ENCODE results near the gene XPO5.

Gene XPO5

DNA sequence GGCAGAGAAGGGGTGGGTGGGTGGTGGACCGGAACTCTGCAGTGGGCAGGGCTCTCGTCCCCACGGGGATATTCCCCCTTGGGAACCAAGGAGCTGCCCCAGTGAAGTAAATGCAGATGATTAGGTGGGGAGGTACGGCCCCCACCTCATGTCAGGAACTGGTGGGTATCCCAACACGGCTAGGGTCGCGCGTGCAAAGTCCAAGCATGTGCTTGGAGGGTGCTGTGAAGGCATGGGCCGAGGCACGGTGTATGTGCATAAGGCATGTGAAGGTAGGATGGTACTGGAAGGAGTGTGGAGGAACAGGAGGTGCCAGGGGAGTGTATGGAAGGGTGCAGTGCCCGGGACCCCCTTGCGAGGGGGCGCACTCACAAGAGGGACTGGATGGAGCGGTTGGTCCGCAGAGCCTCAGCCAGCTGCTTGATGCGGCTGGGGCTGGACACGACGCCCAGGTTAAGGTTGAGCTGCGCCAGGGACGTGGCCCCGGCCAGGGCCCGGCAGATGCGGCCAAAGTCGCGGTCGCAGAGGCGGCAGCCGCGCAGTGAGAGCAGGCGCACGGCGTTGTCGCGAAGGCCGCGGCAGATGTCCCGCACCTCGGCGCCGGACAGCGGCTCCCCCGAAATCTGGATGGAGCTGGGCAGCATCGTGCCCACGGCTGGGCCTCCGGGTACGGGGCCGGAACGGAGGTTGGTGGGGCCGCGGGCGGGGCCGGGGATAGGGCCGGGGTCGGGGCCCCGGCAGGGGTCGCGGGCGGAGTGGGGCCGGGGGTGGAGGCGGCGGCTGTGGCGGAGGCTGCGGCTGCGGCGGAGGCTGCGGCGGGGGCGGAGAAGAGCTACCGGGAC lies 66.5 kb downstream of the XPO5 start:
- peak overlapping the region; percentile 52 for H3K4me3 ChIP-seq (ENCODE audit: low read length)
- DNase-seq (ENCODE audit: low read depth): no peak
- TF ChIP-seq, protein P1, sequence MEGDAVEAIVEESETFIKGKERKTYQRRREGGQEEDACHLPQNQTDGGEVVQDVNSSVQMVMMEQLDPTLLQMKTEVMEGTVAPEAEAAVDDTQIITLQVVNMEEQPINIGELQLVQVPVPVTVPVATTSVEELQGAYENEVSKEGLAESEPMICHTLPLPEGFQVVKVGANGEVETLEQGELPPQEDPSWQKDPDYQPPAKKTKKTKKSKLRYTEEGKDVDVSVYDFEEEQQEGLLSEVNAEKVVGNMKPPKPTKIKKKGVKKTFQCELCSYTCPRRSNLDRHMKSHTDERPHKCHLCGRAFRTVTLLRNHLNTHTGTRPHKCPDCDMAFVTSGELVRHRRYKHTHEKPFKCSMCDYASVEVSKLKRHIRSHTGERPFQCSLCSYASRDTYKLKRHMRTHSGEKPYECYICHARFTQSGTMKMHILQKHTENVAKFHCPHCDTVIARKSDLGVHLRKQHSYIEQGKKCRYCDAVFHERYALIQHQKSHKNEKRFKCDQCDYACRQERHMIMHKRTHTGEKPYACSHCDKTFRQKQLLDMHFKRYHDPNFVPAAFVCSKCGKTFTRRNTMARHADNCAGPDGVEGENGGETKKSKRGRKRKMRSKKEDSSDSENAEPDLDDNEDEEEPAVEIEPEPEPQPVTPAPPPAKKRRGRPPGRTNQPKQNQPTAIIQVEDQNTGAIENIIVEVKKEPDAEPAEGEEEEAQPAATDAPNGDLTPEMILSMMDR (conservative IDR thresholded peaks at IDR 0.05; ENCODE audit: low read length): no peak

DNA sequence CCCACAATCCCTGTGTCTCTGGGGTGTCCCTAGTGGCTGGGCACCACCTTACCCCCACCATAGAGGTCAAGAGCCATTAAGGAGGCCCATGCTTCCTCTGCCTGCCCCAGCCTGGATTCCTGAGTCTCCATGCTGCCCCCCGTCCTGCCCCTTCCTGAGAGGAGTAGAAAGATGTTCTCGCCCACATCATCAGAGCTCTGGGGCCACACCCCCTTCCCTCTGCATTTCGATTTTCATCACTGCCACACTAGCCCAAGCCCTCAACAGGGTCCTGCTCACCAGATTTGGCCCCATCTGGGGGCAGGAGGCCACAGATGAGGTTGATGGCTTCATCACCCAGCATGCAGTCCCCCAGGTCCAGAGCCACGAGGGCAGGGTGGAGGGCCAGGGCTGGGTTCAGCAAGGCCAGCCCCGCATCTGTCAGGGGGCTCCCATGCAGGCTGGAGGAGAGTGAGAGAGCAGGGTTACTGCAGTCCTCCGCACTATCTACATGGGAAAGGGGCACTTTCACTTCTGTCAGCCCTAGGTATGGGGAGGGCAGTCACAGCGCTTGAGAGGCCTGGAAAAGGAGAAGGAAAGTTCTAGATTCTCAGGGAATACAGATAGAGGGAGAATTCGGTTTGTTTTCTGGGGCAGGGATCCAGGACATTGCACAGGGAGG lies 67.2 kb downstream of the XPO5 start:
- H3K4me3 ChIP-seq (ENCODE audit: low read length): no peak overlapping the region
- DNase-seq (ENCODE audit: low read depth): no peak
- TF ChIP-seq, protein P1 (conservative IDR thresholded peaks at IDR 0.05; ENCODE audit: low read length): no peak; the same call in 1 of the 2 replicates

DNA sequence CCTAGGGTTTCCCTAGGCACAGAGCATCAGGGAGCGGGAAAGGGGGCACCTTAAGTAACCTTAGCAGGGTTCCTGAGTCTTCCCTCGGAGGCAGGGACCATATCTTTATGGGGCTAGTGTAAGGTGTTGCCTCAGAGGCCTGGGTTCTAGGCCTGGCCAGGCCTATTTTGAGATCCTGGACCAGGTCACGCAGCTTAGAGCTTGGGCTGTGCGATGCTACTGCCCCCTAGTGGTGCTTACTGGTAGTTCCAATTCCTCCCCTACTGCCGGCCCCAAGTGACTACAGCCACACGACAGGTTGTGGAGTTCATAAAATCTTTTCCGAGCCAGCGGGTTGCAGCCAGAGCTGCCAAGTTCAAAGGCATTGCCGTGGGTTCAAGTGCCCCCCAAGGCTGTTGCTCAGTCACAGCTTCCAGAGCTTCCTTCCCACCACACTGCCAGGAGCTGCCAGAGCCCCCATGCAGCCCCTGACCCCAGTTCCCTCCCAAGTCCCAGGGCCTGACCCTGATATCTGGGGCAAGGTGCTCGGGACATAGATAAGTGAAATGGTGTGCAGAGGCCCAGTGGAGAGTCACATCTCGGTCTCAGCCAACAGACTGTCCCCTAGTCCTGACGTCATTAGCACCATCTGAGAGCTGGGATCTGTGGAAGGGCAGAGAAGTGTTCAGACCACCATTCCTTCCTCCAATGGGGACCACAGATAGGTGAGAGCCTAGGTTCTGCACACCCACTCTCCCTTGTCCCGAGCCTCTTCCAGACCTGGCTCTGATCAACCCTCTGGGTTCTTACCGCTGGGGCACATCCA lies 69.0 kb downstream of the XPO5 start:
- no peak overlapping the region for H3K4me3 ChIP-seq (ENCODE audit: low read length)
- TF ChIP-seq, protein P1 (conservative IDR thresholded peaks at IDR 0.05; ENCODE audit: low read length): peak; percentile 94
- DNase-seq (ENCODE audit: low read depth): peak; percentile 77

DNA sequence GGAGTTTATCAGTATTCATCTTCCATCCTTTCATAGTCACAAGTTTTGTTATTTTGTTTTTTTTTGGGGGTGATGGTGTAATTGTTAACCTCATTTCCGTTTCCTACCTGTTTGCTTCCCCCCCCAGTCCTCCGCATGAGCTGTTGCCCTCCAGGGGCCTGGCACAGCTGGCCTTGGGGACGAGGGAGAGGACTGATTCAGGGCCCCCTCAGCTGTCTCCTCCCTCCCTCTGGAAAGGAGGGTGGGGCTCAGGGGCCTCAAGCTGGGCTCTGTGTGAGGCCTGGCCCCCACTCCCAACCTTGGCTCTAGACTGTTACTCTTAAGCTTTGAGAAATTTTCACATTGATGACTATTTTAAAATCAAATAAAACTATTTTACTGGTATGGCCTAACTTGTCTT lies 69.7 kb downstream of the XPO5 start:
- TF ChIP-seq, protein P1 (conservative IDR thresholded peaks at IDR 0.05; ENCODE audit: low read length): no peak
- no peak overlapping the region for H3K4me3 ChIP-seq (ENCODE audit: low read length)
- DNase-seq (ENCODE audit: low read depth): no peak

DNA sequence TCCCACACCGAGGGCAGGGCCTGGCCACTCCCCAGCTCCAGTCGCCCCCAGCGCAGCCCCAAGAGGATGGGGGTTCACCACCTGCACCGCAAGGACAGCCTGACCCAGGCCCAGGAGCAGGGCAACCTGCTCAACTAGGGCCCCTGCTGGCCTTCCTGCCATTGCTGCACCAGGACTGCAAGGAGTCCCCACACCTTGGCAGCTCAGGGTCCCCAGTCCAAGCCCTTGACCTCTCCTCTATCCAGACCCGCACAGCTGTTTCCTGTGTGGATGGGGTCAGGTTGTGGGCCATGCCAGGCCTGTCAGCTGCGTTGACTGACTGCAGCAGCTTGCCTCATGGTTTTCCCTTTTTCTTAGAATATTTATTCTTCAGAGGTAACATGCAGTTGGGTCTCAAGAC lies 70.1 kb downstream of the XPO5 start:
- no peak overlapping the region for H3K4me3 ChIP-seq (ENCODE audit: low read length)
- DNase-seq (ENCODE audit: low read depth): no peak
- TF ChIP-seq, protein P1 (conservative IDR thresholded peaks at IDR 0.05; ENCODE audit: low read length): no peak

DNA sequence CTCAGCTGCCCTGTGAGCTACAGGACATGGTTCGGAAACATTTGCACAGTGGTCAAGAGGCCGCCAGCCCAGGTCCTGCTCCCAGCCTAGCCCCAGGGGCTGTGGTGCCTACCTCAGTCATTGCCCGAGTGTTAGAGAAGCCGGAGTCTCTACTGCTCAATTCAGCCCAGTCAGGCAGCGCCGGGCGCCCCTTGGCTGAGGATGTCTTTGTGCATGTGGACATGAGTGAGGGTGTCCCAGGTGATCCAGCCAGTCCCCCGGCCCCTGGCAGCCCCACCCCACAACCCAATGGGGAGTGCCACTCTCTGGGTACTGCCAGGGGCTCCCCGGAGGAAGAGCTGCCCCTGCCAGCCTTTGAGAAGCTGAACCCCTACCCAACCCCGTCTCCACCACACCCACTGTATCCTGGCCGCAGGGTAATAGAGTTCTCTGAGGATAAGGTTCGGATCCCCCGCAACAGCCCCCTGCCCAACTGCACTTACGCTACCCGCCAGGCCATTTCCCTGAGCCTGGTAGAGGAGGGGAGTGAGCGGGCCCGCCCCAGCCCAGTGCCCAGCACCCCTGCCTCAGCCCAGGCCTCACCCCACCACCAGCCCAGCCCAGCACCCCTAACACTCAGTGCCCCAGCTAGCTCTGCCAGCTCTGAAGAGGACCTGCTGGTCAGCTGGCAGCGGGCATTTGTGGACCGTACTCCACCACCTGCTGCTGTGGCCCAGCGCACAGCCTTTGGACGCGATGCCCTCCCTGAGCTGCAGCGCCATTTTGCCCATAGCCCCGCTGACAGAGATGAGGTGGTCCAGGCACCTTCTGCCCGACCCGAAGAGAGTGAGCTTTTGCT lies 70.9 kb downstream of the XPO5 start:
- no peak overlapping the region for H3K4me3 ChIP-seq (ENCODE audit: low read length)
- no peak for DNase-seq (ENCODE audit: low read depth)
- TF ChIP-seq, protein P1 (conservative IDR thresholded peaks at IDR 0.05; ENCODE audit: low read length): no peak

Data from AG10803 (cell line).